DOHH2 (cell line): ENCODE results near the gene HDX.
"Not testable (repeated sequence)": the region's sequence is repeated elsewhere in the genome, so short reads cannot be mapped to it uniquely, and the experiment has no call there.

ENCODE experiments used
- H3F3A ChIP-seq: fragments of 200-600 bp; sonication (generic), shearing (Covaris generic); 2 replicates; pipeline ENCODE4 v1.6.0; 2016; ENCODE audit warnings: antibody characterized with exemption, mild to moderate bottlenecking; ENCODE audit not compliant: control insufficient read depth, insufficient read depth
- H3K27ac ChIP-seq: fragments of 200-600 bp; sonication (generic); 2 replicates; pipeline ENCODE4 v1.5.1; 2014; ENCODE audit warnings: low read depth, mild to moderate bottlenecking, low read length, moderate library complexity
- H3K27me3 ChIP-seq: fragments of 200-600 bp; sonication (generic); 2 replicates; pipeline ENCODE4 v1.6.1; 2014; ENCODE audit warnings: mild to moderate bottlenecking, low read length, mixed read lengths; ENCODE audit not compliant: control insufficient read depth
- H3K36me3 ChIP-seq: fragments of 200-600 bp; sonication (generic); 2 replicates; pipeline ENCODE4 v1.6.1; 2014; ENCODE audit warnings: mild to moderate bottlenecking, low read length, moderate library complexity, mixed read lengths; ENCODE audit not compliant: control insufficient read depth
- H3K4me1 ChIP-seq: fragments of 200-600 bp; sonication (generic); 2 replicates; pipeline ENCODE4 v1.6.1; 2014; ENCODE audit warnings: mild to moderate bottlenecking, low read length, mixed read lengths; ENCODE audit not compliant: control insufficient read depth
- H3K4me2 ChIP-seq: fragments of 200-600 bp; sonication (generic); 2 replicates; pipeline ENCODE4 v1.6.0; 2014; ENCODE audit warnings: mild to moderate bottlenecking, low read length, moderate library complexity
- H3K4me3 ChIP-seq: fragments of 200-600 bp; sonication (generic); 2 replicates; pipeline ENCODE4 v1.5.1; 2014; ENCODE audit warnings: mild to moderate bottlenecking, low read length, mixed read lengths
- H3K79me2 ChIP-seq: fragments of 200-600 bp; sonication (generic); 2 replicates; pipeline ENCODE4 v1.6.1; 2014; ENCODE audit warnings: mild to moderate bottlenecking, low read length, mixed read lengths; ENCODE audit not compliant: control insufficient read depth
- H3K9me2 ChIP-seq: fragments of 200-600 bp; sonication (generic); replicated peaks from 2 replicates; pipeline ENCODE4 v1.6.1; 2014; ENCODE audit warnings: mild to moderate bottlenecking, low read length, mixed read lengths; ENCODE audit not compliant: control insufficient read depth
- H3K9me3 ChIP-seq: fragments of 200-600 bp; sonication (generic); 2 replicates; pipeline ENCODE4 v1.6.1; 2014; ENCODE audit warnings: antibody characterized with exemption, low read length, mixed read lengths; ENCODE audit not compliant: control insufficient read depth, insufficient read depth
- H4K20me1 ChIP-seq: fragments of 200-600 bp; sonication (generic); 2 replicates; pipeline ENCODE4 v1.6.0; 2014; ENCODE audit warnings: low read depth, mild to moderate bottlenecking, antibody characterized with exemption, low read length, moderate library complexity; ENCODE audit not compliant: control insufficient read depth, insufficient read depth
- EZH2phosphoT487 ChIP-seq: fragments of 200-600 bp; sonication (generic); IDR thresholded peaks from 2 replicates; pipeline ENCODE4 v1.6.1; 2017; ENCODE audit warnings: borderline replicate concordance, mild to moderate bottlenecking, antibody characterized with exemption, low read length, moderate library complexity, mixed read lengths
- TF ChIP-seq, protein P1 (sequence below): fragments of 200-600 bp; sonication (generic); IDR thresholded peaks from one replicate; pipeline ENCODE4 v1.5.1; 2014; ENCODE audit warnings: antibody characterized with exemption, mild to moderate bottlenecking, low read depth, low read length; ENCODE audit not compliant: poor library complexity, severe bottlenecking

Gene HDX

GRCh38 chrX:84318661-84319060 lies 183.6 kb downstream of the HDX start:
- Histone ChIP-seq H3K27ac (no peak overlapping the region), H4K20me1 (no peaks in the 10 kb centered on the region), H3K4me3 (no peak overlapping the region), H3K79me2 (no peaks in the 10 kb centered on the region), H3K4me2 (no peak overlapping the region), H3K9me2 (no peaks in the 10 kb centered on the region), H3K36me3 (no peaks in the 10 kb centered on the region), H3K27me3 (no peaks in the 10 kb centered on the region), H3K4me1 (no peaks in the 10 kb centered on the region), H3F3A (no peaks in the 10 kb centered on the region), H3K9me3 (no peaks in the 10 kb centered on the region)
- TF ChIP-seq, protein P1, sequence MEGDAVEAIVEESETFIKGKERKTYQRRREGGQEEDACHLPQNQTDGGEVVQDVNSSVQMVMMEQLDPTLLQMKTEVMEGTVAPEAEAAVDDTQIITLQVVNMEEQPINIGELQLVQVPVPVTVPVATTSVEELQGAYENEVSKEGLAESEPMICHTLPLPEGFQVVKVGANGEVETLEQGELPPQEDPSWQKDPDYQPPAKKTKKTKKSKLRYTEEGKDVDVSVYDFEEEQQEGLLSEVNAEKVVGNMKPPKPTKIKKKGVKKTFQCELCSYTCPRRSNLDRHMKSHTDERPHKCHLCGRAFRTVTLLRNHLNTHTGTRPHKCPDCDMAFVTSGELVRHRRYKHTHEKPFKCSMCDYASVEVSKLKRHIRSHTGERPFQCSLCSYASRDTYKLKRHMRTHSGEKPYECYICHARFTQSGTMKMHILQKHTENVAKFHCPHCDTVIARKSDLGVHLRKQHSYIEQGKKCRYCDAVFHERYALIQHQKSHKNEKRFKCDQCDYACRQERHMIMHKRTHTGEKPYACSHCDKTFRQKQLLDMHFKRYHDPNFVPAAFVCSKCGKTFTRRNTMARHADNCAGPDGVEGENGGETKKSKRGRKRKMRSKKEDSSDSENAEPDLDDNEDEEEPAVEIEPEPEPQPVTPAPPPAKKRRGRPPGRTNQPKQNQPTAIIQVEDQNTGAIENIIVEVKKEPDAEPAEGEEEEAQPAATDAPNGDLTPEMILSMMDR, result no peak
- no peak for TF ChIP-seq EZH2phosphoT487

- not testable (repeated sequence) for H3K79me2 ChIP-seq, H3K4me1 ChIP-seq, H3F3A ChIP-seq, H3K27me3 ChIP-seq, H3K9me3 ChIP-seq, H3K9me2 ChIP-seq, H3K27ac ChIP-seq, H3K4me2 ChIP-seq, H4K20me1 ChIP-seq, H3K4me3 ChIP-seq, H3K36me3 ChIP-seq
These were observed 186.3 kb downstream of the HDX start for GRCh38 chrX:84315946-84316345.
